Measurements from ENCODE around the gene SLC38A10. TPM values are rescaled to one million over a fixed set of nuclear protein-coding genes. Genes with fewer than 3 reads are reported as not detected.
A peak's percentile ranks its signal among the peaks of the same experiment; 100 is the strongest.
"Not testable (repeated sequence)": the region's sequence is repeated elsewhere in the genome, so short reads cannot be mapped to it uniquely, and the experiment has no call there.

The SLC38A10 gene
- total and polyA plus RNA-seq, 2 donors from 2014 or later, result 72.7 to 89.7 TPM

DNA sequence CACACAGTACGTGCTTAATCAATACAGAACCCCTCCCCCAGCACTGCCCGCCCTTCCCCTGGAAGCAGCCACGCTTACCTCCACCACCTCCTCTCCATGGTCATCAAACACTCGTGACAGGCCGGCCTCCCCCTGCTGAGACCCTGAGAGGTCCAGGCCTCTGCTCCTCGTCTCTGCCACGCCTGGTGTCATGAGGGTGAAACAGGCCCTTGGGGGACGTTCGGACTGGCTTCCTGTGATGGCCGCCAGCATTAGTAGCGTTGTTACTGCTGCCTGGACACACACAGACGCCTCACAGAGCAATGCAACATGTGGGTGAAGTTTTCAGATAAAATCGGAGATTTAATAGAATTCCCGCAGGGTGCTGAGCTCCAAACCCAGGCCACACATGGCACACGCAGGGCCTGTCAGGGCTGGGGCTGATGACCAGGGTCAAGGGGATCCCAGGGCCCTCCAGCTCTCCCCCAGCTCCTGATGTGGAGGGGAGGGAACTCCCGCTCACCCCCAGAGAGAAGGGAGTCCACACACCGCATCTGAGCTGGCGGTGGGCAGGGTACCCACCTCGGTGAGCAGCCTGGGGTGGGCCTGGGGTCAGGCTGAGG, 15.9 kb upstream of the SLC38A10 start:
- Histone ChIP-seq H3K36me3 (ENCODE audit: control insufficient read depth in 2 of 3, insufficient read depth in 3 of 3, low read length in 3 of 3) (no peaks in the 10 kb centered on the region), H3K27me3 (ENCODE audit: control insufficient read depth, insufficient read depth, low read length) (no peaks in the 10 kb centered on the region), H3K9ac (ENCODE audit: low read length in 3 of 3) (no peak overlapping the region), H3K27ac (ENCODE audit: low read depth in 2 of 2, low read length in 2 of 2) (no peak overlapping the region), H3K4me1 (ENCODE audit: control insufficient read depth in 2 of 3, insufficient read depth in 2 of 3, low read depth in 1 of 3, low read length in 3 of 3) (peaks cover 0 to 9% (median 6%) of the 10 kb centered on the region in 3 donors), H3K4me3 (ENCODE audit: low read length in 3 of 3) (no peak overlapping the region), H3K9me3 (ENCODE audit: control insufficient read depth in 2 of 3, insufficient read depth in 1 of 3, low read length in 3 of 3) (no peaks in the 10 kb centered on the region)
- TF ChIP-seq CTCF (IDR thresholded peaks at IDR 0.05; ENCODE audit: borderline replicate concordance, extremely low read depth, insufficient read depth), result no peak
- FAIRE-seq (no peak), DNase-seq (peak in 1 of 5 donors; percentile 75)
- intact Hi-C loops (cut with DNase I), result no loop called here

- H3K36me3 ChIP-seq (ENCODE audit: control insufficient read depth in 2 of 3, insufficient read depth in 3 of 3, low read length in 3 of 3), result no peaks in the 10 kb centered on the region
- DNase-seq, result peak in 3 of 5 donors; percentile 66 to 79 (median 76)
- H3K4me3 ChIP-seq (ENCODE audit: low read length in 3 of 3), result peak overlapping the region in 1 of 3 donors; percentile 42
- H3K27ac ChIP-seq (ENCODE audit: low read depth in 2 of 2, low read length in 2 of 2), result peak overlapping the region; percentile 61 to 68
- no peak for TF ChIP-seq CTCF (IDR thresholded peaks at IDR 0.05; ENCODE audit: borderline replicate concordance, extremely low read depth, insufficient read depth)
- H3K9me3 ChIP-seq (ENCODE audit: control insufficient read depth in 2 of 3, insufficient read depth in 1 of 3, low read length in 3 of 3), result no peaks in the 10 kb centered on the region
- no peak for FAIRE-seq
- intact Hi-C loops (cut with DNase I), result no loop called here
- H3K9ac ChIP-seq (ENCODE audit: low read length in 3 of 3), result peak overlapping the region in 2 of 3 donors; percentile 43 to 72
- H3K27me3 ChIP-seq (ENCODE audit: control insufficient read depth, insufficient read depth, low read length), result no peaks in the 10 kb centered on the region
- peaks cover 0 to 9% (median 6%) of the 10 kb centered on the region in 3 donors for H3K4me1 ChIP-seq (ENCODE audit: control insufficient read depth in 2 of 3, insufficient read depth in 2 of 3, low read depth in 1 of 3, low read length in 3 of 3)
These were observed 15.0 kb upstream of the SLC38A10 start for GRCh38 chr17:81309859-81310839.

DNA sequence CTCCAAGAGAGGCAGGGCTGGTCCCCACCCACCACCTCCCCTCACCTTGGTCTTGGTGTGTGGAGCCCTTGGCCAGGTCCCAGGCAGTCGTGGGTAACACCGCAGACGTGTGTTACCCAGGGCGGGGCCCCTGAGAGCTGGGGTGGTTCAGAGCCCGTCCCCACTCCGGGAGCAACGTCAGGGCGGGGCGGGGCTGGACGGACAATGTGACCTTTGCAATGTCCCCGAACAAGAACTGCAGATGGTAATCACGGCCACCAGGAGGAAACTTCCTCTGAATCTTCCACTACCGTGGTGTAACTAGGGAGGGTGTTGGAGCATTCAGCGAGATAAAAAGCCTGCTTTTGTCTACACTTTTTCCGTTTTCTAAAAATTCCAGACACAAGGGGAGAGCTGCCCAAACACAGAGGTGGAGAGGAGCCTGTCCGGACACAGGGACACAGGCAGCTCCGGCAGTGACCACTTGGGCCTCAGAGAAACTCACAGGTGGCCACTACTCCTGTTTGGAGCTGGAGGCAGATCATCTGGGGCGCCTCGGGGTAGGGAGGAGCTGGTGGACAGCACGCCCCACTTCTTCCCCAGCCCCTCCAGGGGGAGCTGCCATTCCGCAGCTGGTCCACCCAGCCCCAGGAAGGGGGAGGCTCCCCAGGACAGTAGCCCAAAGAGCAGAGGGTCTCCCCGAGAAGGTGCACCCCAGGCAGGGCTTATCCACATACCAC, 14.2 kb upstream of the SLC38A10 start:
- Histone ChIP-seq H3K27me3 (ENCODE audit: control insufficient read depth, insufficient read depth, low read length) (no peaks in the 10 kb centered on the region), H3K4me3 (ENCODE audit: low read length in 3 of 3) (peak overlapping the region in 2 of 3 donors; percentile 37 to 42), H3K9me3 (ENCODE audit: control insufficient read depth in 2 of 3, insufficient read depth in 1 of 3, low read length in 3 of 3) (no peaks in the 10 kb centered on the region), H3K36me3 (ENCODE audit: control insufficient read depth in 2 of 3, insufficient read depth in 3 of 3, low read length in 3 of 3) (no peaks in the 10 kb centered on the region), H3K4me1 (ENCODE audit: control insufficient read depth in 2 of 3, insufficient read depth in 2 of 3, low read depth in 1 of 3, low read length in 3 of 3) (peaks cover 0 to 9% (median 6%) of the 10 kb centered on the region in 3 donors), H3K27ac (ENCODE audit: low read depth in 2 of 2, low read length in 2 of 2) (peak overlapping the region; percentile 61 to 68), H3K9ac (ENCODE audit: low read length in 3 of 3) (peak overlapping the region in 2 of 3 donors; percentile 43 to 72)
- peak; percentile 76 to 95 (median 87) for DNase-seq
- intact Hi-C loops (cut with DNase I), result no loop called here
- TF ChIP-seq CTCF (IDR thresholded peaks at IDR 0.05; ENCODE audit: borderline replicate concordance, extremely low read depth, insufficient read depth), result peak; percentile 58
- FAIRE-seq, result peak; percentile 17

GRCh38 chr17:81308784-81309139, 13.7 kb upstream of the SLC38A10 start:
- H3K27me3 ChIP-seq (ENCODE audit: control insufficient read depth, insufficient read depth, low read length); H3K9me3 ChIP-seq (ENCODE audit: control insufficient read depth in 2 of 3, insufficient read depth in 1 of 3, low read length in 3 of 3); intact Hi-C loops (cut with DNase I); H3K36me3 ChIP-seq (ENCODE audit: control insufficient read depth in 2 of 3, insufficient read depth in 3 of 3, low read length in 3 of 3); H3K4me1 ChIP-seq (ENCODE audit: control insufficient read depth in 2 of 3, insufficient read depth in 2 of 3, low read depth in 1 of 3, low read length in 3 of 3); FAIRE-seq; DNase-seq: not testable (repeated sequence)
- Histone ChIP-seq H3K4me3 (ENCODE audit: low read length in 3 of 3) (peak overlapping the region in 2 of 3 donors; percentile 5 to 42), H3K27ac (ENCODE audit: low read depth in 2 of 2, low read length in 2 of 2) (peak overlapping the region; percentile 61 to 68), H3K9ac (ENCODE audit: low read length in 3 of 3) (peak overlapping the region in 1 of 3 donors; percentile 72)

Data from kidney (tissue), 14 donors.